KG1 (cell line): ENCODE data around the gene NECAB2.

Experiments used
- DNase-seq: peaks from one replicate; lab custom pipeline; 2025; lab: John Stamatoyannopoulos, UW

NECAB2 gene

DNA sequence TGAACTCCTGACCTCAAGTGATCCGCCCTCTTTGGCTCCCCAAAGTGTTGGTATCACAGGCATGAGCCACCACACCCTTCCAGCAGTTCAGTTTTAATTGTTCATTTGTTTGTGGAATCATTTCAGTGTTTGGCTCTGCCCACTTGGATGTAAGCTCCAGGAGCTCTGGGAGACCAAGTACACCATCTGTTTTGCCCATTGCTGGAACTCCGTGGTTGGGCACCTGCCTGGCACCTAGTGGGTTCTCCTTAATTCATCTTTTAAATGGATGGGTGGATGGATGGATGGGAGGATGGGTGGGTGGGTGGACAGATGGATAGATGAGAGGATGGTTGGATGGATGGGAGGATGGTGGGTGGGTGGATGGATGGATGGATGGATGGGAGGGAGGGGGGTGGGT, 953 bp upstream of the NECAB2 start:
- DNase-seq = no peak

DNA sequence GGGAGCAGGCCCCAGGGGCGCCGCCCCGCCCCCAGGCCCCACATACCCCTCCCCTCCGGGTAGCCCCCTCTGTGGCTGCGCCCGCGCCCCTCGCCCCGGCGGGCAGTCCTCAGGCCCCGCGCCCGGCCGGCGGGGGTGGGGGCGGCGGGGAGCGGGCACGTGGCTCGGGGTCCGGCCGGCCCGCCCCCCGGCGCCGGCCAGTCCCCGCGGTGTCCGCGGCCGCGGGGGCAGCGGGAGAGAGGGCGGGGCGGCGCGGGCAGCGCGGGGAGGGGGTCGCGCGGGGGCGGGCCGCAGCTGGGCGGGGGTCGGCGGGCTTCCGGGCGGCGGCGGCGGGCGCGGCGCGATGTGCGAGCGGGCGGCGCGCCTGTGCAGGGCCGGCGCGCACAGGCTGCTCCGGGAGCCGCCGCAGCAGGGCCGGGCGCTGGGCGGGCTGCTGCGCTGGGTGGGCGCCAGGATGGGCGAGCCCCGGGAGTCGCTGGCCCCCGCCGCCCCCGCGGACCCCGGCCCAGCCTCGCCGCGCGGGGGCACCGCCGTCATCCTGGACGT, 335 bp downstream of the NECAB2 start:
- no peak for DNase-seq

DNA sequence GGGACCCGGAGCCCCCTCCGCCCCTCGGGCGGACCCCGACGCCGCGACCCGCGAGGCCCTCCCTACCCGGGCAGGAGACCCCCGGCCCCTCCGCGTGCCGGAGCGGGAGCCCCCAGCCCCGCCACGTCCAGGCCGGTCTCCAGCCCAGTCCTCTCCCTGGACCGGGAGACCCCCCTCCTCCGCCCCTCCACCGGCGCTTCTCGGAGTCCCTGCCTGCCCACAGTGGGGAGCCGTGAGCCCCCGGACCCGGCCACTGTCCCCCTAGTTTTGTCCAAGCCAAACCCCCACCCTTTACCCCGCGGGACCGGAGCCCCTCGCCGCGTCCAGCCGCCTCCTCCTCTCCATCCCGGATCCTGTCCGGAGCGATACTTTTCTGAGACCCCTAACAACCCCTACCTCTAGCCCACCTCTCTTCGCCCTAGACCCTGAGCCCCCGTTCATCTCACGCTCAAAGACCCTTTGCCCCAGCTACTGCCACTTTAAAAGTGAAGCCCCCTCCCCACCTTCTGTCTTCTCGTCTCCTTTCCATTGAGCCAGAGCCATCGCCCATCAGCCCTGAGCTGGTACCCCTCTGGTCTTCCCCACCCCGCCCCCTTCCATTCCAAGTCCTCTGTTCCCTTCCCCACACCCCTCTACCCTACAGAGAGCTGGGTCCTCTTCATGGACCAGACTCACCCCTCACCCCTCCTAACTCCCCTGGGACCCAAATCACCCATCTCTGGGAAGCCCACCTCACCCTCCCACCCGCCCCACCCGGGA, 1.0 kb downstream of the NECAB2 start:
- no peak for DNase-seq

DNA sequence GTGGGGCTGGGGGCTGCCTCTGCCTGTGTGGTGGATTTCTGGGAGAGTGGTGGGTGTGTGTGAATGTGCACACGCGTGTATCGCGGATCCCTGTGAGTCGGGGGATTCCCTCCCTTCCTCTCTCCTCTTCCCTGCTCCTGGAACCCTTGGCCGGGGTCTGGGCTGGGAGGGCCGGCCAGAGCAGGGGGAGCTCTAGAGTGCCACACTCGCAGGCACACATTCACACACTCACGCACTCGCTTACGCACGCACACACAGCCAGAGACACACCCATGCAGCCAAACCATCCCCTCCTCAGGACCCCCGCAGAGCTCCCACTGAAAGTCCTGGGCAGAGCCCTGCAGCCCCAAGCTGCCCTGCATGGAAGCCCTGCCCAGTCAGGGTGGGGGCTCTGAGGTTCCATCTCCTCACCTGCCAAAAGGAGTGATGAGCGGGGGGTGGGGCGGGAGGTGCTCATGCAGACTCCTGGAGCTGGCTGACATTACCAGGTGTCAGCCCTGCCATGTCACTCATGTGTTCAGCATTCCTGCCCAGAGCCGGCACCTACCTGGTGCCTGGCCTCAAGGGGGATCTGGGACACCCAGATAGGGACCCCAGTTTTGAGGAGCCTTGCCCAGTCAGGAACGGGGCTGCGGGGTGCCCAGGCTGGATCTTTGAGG, 1.9 kb downstream of the NECAB2 start:
- no peak for DNase-seq

DNA sequence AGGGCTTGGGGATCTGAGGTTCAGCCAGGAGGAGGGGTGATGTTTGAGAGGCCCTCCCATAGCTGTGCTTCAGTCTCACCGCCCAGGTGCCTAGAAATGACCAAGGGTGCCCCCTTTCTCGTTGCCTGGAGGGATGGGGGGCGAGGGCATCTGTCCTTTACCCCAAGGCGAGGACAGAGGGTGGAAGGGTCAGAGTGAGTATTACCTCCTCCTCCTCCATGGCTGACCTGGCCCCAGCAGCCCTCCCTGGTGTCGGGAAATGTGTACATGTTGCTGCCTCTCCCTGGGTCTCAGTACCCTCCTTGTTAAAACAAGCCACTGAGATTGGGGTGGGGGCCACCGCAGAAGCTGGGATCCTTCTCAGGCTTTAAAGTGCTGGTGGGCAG, 2.4 kb downstream of the NECAB2 start:
- DNase-seq = no peak

DNA sequence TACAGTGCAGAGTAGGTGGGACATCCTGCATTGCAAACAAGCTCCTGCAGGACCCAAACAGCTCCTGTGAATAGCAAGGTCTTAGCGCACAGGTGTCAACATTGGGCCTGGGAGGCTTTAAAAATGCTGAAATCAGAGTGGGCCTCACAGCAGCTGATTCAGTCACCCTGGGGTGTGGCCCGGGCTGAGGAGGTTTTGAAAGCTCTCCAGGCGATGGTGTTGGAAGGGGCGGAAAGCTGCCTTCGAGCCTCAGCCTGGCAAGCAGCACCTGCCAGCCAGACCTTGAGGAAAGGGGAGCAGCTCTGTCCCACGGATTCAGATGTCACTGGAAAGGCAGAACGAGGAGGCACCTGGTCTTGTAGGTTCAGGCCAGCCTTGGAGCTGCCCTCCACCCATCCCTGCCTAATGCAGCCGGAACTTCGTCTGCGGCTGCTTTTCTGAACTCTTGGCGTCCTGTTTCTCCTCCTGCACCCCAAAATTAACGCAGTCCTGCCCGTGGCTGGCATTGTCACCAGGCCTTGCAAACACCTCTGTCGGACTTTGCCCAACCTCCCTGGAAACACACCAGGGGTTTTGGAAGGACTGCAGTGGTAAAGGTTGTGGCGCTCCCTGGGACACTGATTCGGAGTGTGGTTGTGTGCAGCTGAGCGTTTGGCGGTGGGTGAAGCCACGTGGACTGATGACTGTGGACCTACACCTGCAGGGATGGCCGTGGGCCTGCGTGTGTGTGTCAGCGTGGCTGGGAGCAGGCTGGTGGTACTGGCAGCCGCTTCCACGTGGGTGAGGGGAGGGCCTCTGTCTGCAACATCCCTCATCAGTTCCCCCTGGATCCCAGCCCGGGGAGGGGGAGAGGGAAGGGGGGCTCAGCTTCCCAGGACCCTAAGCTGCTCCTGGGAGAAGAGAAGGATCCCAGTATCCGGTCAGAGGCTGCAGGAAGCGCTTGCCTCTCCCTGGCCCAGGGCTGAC, 3.4 kb downstream of the NECAB2 start:
- DNase-seq = no peak

DNA sequence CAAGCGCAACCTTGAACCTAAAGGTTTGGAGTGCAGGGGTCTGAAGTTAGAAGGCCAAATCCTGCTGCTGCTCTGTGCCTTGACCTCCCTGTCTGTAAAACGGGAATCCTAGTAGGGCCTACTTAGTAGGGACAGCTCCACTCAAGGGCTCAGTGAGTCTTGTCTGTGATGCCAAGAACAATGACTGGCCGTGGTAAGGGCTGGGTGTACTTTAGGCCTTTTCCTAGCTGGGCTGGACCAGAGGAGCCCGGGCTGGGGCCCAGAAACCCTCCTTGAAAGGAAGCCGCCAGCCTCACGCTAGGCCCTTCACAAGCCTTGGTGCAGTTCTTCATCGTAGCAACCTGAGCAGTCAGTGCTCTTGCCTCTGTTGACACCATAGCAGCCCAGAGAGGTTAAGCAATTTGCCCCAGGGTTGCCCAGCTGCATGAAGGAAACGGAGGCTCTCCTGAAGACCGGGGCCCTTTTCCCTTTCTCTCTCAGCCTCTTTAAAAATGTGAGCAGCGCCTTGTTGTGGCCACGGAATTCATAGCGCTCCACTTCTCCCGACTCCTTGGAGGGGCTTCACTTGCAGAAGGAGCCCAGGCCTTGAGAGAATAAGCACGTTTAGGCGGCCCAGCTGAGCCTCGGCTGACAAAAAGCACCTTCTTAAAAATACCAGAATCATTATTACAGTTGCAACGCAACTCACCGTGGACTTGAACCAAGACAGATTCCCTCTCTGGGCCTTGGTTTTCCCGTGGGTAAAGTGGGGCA, 4.4 kb downstream of the NECAB2 start:
- DNase-seq = no peak

DNA sequence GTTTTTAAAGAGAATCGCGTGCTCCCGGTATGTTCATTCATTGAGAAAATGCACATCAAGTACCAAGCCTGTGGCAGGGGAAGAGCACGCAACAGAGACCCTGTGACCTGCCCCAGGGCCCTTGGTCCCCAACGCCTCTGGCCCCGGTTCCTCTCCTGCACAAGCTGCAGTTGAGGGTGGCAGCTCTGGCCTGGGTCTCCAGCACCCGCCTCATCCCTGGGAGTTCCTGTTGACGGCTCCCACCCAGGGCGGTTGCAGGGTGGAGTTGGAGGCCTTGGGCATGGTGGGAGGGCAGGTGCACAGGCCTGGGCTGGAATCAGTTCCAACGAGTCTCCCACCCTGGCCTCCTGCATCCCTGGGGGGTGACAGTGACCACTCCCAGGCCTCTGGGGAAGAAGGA, 5.0 kb downstream of the NECAB2 start:
- no peak for DNase-seq

DNA sequence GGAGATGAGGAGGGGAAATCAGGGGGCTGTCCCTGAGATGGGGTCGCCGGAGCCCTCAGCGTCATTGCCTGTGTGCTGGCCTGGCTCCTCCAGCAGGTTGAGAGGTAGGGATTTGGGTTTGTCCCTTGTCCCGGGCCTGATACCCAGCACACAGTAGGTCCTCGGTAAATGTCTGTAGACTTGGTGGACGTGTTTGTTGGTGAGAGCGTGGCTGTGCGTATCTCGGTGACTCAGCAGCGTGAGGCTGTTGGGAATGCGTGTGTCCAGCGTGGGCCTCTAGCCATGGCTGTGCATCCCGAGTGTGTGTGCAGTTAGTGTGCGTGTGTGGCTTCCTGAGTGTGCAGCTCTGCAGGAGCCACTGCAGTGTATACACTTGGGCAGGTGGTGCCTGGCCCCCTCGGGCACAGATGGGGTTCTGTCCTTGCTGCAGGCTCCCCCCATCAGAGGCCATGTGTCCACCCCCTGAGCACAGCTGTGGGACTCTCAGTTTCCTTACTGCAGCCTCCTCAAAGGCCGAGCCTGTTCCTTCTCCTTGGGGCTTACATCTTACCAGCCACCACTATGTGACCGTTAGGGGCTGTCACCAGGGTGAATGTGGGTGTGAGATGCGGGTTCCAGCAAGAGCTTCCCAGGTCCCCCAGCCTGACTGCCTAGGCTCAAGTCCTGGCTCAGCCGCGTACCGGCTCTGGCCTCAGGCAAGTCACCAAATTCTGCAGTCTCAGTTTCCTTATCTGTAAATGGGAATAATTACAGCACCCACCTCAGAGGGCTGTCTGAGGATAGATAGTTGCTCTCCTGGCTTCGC, 5.7 kb downstream of the NECAB2 start:
- DNase-seq = no peak

DNA sequence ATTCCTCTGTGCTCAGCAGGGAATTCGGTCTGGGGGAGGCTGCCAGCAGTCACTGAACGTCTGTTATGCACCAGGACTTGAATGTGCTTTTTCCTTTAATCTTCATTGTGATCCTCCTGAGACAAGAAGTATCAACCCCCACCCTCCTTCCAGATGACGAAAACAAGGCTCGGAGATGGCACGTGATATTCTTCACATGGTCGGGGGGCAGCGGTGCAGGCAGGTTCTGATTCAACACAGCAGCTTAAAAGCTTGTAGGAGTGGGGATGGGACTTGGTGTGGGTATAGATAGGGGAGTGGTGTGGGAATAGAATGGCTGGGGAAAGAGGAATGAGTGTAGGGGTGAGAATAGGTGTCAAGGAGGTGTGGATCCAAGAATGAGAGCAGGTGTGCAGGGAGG, 6.4 kb downstream of the NECAB2 start:
- DNase-seq = no peak

DNA sequence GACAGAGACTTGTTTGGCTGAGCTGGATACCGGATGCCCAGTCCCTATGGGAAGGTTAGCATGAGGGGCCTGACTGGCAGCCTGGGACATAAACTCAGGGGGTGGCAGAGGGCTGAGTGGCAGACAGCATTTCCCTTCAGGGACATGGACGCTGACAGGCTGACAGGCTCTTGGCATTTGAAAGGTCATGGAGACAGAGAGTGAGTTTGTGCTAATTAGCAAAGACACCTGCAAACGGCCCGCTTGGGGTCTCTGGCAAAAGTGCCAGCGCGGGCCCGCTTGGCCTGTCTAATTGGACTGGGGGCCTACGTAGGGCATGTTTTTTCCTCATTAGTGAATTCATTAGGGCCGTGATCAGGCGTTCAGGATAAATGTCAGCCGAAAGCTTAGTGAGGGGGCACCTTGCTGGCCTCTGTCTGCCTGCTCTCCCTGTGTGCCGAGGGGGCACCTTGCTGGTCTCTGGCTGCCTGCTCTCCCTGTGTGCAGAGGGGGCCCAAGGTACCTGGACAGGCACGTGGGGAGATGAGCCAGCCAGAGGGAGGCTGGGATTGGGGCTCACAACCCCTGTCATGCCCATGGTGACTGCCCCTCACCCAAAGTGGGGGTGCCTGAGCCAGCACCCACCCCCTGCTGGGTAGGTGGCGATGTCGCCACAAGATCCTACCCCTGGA, 7.7 kb downstream of the NECAB2 start:
- no peak for DNase-seq

DNA sequence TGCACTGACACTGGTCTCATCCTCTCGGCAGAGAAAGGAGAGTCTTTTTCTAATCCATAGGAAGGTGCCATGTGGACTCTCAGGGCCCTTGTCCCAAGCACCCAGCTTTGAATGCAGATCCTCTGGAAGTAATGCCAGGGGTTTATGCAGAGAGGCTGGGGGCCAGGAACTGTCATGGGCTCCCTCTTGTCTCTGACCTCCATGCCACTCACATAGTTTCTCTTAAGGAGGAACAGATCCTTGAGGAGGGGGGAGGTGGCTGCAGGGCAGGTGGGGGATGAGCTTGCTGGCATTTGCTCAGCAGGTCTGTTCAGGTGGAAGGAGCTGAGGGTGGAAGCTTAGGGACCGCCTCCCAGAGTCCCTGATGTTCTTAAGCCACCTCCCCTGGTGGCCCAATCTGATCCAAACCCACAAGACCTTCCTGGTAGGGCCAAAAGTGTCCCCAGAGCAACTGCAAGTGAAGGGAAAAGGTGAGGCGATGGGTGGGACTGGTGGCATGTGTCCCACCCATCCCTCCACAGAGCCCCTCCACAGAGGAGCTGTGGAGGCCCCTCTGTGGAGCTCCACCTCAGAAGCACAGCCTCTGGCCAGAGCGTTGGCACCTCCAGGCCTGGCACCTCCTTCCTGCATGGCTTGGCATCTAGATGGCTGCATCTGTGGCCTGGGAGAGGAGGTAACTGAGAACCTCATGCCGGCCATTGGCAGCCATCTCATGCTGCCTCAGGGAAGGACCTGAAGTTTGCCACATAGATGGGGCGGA, 9.2 kb downstream of the NECAB2 start:
- DNase-seq = no peak

DNA sequence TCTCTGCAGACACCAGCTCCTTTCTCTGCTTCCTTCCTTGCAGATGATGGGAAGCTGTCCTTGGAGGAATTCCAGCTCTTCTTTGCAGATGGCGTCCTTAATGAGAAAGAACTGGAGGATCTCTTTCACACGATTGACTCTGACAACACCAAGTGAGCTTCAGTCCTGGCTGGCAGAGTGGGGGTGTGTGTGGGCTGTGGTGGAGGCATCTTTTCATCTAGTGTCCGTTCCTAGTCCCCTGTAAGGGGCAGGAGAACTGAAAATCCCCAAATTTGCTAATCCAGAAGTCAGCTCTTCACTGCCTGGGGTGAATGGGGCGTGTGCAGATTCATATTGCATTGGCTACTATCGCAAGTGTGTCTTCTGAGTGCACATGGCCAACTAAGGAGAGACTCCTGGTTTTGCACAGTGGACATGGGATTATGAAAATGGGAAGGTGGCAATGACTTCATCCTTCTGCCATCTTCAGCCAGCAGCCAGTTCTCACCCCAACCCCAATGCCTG, 10.4 kb downstream of the NECAB2 start:
- no peak for DNase-seq

DNA sequence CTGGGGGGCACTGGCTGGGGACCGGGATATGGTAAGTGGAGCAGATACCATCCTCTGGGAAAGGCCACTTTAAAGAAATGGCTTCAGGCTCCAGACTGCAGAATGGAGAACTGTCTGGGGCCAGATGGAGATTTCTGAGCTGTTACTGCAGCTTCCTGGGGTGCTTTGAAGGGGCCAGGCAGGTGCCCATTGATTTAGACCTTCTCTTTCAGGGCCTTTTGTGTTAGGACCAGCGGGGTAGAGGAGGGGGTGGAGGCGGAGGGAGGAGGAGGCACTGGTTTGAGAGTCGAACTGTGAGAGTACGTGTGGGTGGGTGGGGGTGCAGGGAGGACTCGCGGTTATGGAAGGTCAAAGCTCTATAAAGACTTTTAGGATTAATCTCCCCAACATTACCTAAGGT, 11.4 kb downstream of the NECAB2 start:
- no peak for DNase-seq

DNA sequence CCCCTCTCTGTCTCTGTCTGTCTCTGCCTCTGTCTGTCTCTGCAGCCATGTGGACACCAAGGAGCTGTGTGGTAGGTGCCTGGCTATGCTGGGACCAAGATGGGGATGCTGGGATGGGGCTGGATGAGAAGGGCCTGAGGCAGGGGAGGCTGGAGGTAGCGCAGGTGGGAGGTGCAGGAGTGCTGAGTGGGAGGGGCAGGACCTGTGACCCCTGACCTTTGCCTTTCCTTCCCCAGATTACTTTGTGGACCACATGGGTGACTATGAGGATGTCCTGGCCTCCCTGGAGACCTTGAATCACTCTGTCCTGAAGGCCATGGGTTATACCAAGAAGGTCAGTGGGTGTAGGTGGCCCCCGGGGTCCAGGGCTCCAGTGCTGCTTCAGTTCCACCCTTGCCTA, 12.8 kb downstream of the NECAB2 start:
- no peak for DNase-seq

DNA sequence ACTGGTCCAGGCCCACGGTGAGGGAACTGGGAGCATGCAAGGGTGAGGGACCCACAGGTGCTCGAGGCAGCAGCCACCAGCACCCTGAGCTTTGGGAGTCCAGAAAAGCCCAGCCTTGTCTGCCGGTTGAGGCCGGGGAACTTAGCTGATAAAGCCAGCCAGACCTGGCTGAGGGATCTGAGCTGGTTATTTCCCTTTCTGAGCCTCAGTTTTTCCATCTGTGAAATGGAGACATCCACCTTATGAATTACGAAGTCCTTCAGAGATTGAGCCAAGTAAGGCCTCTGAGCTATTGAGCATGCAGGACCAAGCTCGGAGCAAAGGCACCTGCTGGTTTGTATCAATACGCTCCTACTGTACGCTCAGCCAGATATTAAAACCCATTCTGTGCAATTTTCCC, 13.8 kb downstream of the NECAB2 start:
- DNase-seq = no peak

DNA sequence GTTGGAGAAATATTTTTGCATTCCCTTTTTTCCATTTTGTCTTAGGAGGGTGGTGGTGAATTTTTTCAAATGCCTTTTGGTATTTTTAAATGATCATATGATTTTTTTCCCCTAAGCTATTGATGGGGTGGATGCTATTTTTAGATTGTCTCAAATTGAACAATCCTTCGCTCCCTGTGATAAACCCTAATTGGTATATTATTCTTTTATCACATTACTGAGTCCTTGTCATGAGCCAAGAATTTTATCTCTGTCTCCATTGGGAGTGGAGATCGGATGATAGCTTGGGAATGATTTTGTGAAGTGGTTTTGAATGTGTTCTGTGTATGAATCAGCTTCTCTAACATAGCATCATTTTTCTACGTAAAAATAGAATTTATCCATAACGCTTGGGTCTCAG, 15.4 kb downstream of the NECAB2 start:
- no peak for DNase-seq

DNA sequence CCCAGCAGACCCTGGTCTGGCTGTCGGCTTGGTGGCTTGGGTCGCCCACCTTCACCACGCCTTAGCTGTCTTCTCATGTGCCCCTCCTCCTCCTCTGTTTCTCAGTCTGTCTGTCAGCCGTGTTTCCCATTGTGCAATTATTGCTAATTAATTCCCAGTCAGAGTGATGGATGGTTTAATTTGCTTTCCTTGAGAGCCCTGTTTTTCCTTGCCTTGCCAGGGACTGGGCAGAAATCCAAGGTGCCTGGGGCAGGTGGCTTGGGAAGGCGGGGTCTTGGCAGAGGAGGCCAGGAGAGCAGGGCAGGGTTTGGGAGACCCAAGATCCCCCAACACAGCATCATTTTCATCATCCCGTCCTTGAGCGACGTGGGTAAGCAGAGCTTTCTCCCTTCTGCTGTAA, 21.3 kb downstream of the NECAB2 start:
- DNase-seq = no peak

DNA sequence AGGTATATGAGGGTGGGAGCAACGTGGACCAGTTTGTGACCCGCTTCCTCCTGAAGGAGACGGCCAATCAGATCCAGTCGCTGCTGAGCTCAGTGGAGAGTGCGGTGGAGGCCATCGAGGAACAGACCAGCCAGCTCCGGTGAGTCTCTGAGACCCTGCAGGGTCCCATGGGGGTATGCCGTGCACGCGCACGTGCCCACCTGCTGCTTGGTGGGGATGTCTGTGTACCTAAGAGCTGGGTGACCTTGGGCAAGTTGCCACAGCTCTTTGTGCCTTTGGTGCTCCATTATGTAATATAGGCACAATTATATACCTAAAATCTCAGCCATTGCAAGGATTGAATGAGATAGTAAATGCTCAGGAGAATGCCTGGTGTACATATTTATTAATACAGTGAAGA, 22.4 kb downstream of the NECAB2 start:
- no peak for DNase-seq
